ENCODE results near the gene LONRF2.

DNA sequence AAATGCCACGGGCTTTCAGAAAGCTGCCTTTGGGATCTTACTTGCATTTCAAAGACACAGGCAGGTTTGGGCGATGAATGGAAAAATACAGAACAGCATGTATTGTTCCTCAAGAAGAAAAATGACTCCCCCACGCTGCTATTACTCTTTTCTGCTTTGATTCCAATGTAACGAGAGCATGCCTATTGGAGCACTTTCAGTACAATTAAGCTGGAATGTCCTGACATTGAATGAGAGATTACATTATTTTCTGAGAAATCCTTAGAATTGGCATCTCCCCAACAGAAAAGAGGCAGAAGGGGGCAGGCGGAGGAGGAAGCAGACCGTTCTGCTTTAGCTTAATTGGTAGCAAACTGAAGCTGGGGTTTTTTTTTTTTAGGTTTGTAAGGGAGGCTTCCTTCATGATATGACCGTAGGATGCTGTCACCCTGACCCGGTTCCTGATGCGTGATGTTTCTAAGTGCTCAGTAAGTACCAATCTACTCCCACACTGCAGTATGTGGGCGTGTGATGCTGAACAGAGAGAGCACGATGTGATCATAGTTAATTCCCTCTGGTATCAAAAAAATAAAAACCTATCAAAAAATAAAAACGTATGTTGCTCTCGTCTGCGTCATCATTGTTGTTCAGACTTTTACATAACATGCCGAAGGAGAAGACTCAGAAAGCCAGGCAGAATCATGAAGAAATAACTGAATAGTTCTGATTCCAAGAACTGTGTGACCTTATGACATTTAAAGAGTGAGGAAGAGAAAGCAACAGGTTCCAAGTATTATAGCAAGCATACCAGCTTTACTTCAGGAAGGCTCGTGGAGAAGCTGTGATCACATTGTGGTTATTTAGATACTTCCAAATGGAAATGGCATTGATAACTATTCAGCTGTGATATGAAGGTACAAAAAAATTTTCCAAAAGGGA lies 40.5 kb downstream of the LONRF2 start:
- TF ChIP-seq, protein P1, sequence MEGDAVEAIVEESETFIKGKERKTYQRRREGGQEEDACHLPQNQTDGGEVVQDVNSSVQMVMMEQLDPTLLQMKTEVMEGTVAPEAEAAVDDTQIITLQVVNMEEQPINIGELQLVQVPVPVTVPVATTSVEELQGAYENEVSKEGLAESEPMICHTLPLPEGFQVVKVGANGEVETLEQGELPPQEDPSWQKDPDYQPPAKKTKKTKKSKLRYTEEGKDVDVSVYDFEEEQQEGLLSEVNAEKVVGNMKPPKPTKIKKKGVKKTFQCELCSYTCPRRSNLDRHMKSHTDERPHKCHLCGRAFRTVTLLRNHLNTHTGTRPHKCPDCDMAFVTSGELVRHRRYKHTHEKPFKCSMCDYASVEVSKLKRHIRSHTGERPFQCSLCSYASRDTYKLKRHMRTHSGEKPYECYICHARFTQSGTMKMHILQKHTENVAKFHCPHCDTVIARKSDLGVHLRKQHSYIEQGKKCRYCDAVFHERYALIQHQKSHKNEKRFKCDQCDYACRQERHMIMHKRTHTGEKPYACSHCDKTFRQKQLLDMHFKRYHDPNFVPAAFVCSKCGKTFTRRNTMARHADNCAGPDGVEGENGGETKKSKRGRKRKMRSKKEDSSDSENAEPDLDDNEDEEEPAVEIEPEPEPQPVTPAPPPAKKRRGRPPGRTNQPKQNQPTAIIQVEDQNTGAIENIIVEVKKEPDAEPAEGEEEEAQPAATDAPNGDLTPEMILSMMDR (IDR thresholded peaks at IDR 0.05) = no peak
- TF ChIP-seq SREBF2 (IDR thresholded peaks at IDR 0.05) (no peak), POLR2A (IDR thresholded peaks at IDR 0.05; ENCODE audit: low read length) (no peak), HDAC2 (IDR thresholded peaks at IDR 0.05) (no peak)
- TF ChIP-seq, protein P2, sequence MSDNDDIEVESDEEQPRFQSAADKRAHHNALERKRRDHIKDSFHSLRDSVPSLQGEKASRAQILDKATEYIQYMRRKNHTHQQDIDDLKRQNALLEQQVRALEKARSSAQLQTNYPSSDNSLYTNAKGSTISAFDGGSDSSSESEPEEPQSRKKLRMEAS (IDR thresholded peaks at IDR 0.05) = no peak
